ENCODE results near the gene TSHR.

DNA sequence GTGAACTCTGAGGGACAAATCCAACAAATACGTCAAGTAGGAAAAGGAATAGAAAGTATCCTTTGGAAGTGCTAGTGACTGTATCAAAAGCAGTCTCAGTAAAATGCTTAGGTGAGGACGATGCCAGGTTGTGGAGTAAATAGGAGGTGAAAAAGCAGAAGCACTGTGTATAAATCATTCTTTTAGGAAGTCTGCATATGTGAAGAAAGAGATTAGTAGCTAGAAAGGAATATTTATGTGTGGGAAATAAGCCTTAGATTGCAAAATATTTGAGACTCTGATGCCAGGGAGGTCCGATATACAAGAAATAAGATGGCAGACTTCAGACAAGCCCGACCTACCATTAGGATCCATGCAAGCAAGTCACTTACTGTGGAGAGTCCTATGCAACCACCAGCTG, 21.7 kb upstream of the TSHR start:
- TF ChIP-seq, protein P1, sequence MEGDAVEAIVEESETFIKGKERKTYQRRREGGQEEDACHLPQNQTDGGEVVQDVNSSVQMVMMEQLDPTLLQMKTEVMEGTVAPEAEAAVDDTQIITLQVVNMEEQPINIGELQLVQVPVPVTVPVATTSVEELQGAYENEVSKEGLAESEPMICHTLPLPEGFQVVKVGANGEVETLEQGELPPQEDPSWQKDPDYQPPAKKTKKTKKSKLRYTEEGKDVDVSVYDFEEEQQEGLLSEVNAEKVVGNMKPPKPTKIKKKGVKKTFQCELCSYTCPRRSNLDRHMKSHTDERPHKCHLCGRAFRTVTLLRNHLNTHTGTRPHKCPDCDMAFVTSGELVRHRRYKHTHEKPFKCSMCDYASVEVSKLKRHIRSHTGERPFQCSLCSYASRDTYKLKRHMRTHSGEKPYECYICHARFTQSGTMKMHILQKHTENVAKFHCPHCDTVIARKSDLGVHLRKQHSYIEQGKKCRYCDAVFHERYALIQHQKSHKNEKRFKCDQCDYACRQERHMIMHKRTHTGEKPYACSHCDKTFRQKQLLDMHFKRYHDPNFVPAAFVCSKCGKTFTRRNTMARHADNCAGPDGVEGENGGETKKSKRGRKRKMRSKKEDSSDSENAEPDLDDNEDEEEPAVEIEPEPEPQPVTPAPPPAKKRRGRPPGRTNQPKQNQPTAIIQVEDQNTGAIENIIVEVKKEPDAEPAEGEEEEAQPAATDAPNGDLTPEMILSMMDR (conservative IDR thresholded peaks at IDR 0.05; ENCODE audit: low read depth, low read length) = no peak
- TF ChIP-seq RAD21 (IDR thresholded peaks at IDR 0.05; ENCODE audit: low read length) = no peak
- TF ChIP-seq POLR2A (IDR thresholded peaks at IDR 0.05; ENCODE audit: low read depth, low read length) = no peak
- TF ChIP-seq FOS (IDR thresholded peaks at IDR 0.05; ENCODE audit: low read depth, low read length) = no peak
- TF ChIP-seq MAZ (IDR thresholded peaks at IDR 0.05; ENCODE audit: borderline replicate concordance, low read depth, low read length) = no peak
- TF ChIP-seq CEBPB (IDR thresholded peaks at IDR 0.05; ENCODE audit: low read depth, low read length) = no peak
- TF ChIP-seq, protein P2, sequence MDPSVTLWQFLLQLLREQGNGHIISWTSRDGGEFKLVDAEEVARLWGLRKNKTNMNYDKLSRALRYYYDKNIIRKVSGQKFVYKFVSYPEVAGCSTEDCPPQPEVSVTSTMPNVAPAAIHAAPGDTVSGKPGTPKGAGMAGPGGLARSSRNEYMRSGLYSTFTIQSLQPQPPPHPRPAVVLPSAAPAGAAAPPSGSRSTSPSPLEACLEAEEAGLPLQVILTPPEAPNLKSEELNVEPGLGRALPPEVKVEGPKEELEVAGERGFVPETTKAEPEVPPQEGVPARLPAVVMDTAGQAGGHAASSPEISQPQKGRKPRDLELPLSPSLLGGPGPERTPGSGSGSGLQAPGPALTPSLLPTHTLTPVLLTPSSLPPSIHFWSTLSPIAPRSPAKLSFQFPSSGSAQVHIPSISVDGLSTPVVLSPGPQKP (IDR thresholded peaks at IDR 0.05; ENCODE audit: borderline replicate concordance, low read depth, low read length) = no peak
- TF ChIP-seq CHD1 (IDR thresholded peaks at IDR 0.05; ENCODE audit: low read depth, low read length) = no peak
- no peak for TF ChIP-seq NFE2L2 (IDR thresholded peaks at IDR 0.05; ENCODE audit: low read depth, low read length)
- TF ChIP-seq SMC3 (IDR thresholded peaks at IDR 0.05; ENCODE audit: low read depth, low read length) = no peak
- no peak for TF ChIP-seq RFX5 (IDR thresholded peaks at IDR 0.05; ENCODE audit: low read depth, low read length)
